Rectal smooth muscle tissue (tissue), 1 donor: Measurements from ENCODE around the gene CEP72.

Experiments used
- H3K27ac ChIP-seq: one replicate; pipeline ENCODE4 v1.7.0; 2013; ENCODE audit warnings: low read depth, low read length, inconsistent platforms
- H3K27me3 ChIP-seq: one replicate; pipeline ENCODE4 v1.7.0; 2013; ENCODE audit warnings: low read length; ENCODE audit not compliant: control insufficient read depth, insufficient read depth
- H3K36me3 ChIP-seq: one replicate; pipeline ENCODE4 v1.7.0; 2013; ENCODE audit warnings: low read length; ENCODE audit not compliant: control insufficient read depth, insufficient read depth
- H3K4me1 ChIP-seq: one replicate; pipeline ENCODE4 v1.7.0; 2013; ENCODE audit warnings: low read length; ENCODE audit not compliant: control insufficient read depth, insufficient read depth
- H3K4me3 ChIP-seq: one replicate; pipeline ENCODE4 v1.7.0; 2013; ENCODE audit warnings: low read length
- H3K9ac ChIP-seq: one replicate; pipeline ENCODE4 v1.7.0; 2013; ENCODE audit warnings: low read length

Gene CEP72

GRCh38 chr5:651296-652022 lies 39.3 kb downstream of the CEP72 start:
- Histone ChIP-seq H3K4me1 (no peaks in the 10 kb centered on the region), H3K27ac (no peak overlapping the region), H3K4me3 (no peak overlapping the region), H3K27me3 (no peaks in the 10 kb centered on the region), H3K9ac (no peak overlapping the region), H3K36me3 (peaks cover 6% of the 10 kb centered on the region)

- Histone ChIP-seq H3K27me3 (no peaks in the 10 kb centered on the region), H3K4me1 (no peaks in the 10 kb centered on the region), H3K27ac (no peak overlapping the region), H3K36me3 (peaks cover 4% of the 10 kb centered on the region), H3K4me3 (no peak overlapping the region), H3K9ac (no peak overlapping the region)
Observed at GRCh38 chr5:652023-652515, 39.9 kb downstream of the CEP72 start.

- Histone ChIP-seq H3K4me3 (no peak overlapping the region), H3K27me3 (no peaks in the 10 kb centered on the region), H3K27ac (no peak overlapping the region), H3K4me1 (no peaks in the 10 kb centered on the region), H3K36me3 (peaks cover 6% of the 10 kb centered on the region), H3K9ac (no peak overlapping the region)
Observed at GRCh38 chr5:652773-653350, 40.7 kb downstream of the CEP72 start.

- peaks cover 4% of the 10 kb centered on the region for H3K36me3 ChIP-seq
- no peak overlapping the region for H3K9ac ChIP-seq
- no peak overlapping the region for H3K4me3 ChIP-seq
- no peaks in the 10 kb centered on the region for H3K27me3 ChIP-seq
- H3K4me1 ChIP-seq: no peaks in the 10 kb centered on the region
- no peak overlapping the region for H3K27ac ChIP-seq
Observed at GRCh38 chr5:654071-654778, 42.1 kb downstream of the CEP72 start.

GRCh38 chr5:655406-655805 lies 43.3 kb downstream of the CEP72 start:
- Histone ChIP-seq H3K4me1 (no peaks in the 10 kb centered on the region), H3K4me3 (no peak overlapping the region), H3K27me3 (no peaks in the 10 kb centered on the region), H3K36me3 (peaks cover 4% of the 10 kb centered on the region), H3K9ac (no peak overlapping the region), H3K27ac (no peak overlapping the region)

GRCh38 chr5:657570-657969 lies 45.4 kb downstream of the CEP72 start:
- no peak overlapping the region for H3K27ac ChIP-seq
- no peak overlapping the region for H3K9ac ChIP-seq
- peaks cover 6% of the 10 kb centered on the region for H3K36me3 ChIP-seq
- H3K27me3 ChIP-seq: no peaks in the 10 kb centered on the region
- no peak overlapping the region for H3K4me3 ChIP-seq
- no peaks in the 10 kb centered on the region for H3K4me1 ChIP-seq

- H3K27ac ChIP-seq: no peak overlapping the region
- no peaks in the 10 kb centered on the region for H3K27me3 ChIP-seq
Observed at GRCh38 chr5:658103-658502, 46.0 kb downstream of the CEP72 start.

GRCh38 chr5:659496-660263 lies 47.5 kb downstream of the CEP72 start:
- peaks cover 8% of the 10 kb centered on the region for H3K36me3 ChIP-seq
- no peak overlapping the region for H3K4me3 ChIP-seq
- H3K27ac ChIP-seq: no peak overlapping the region
- no peak overlapping the region for H3K9ac ChIP-seq
- no peaks in the 10 kb centered on the region for H3K4me1 ChIP-seq
- no peaks in the 10 kb centered on the region for H3K27me3 ChIP-seq

More at GRCh38 chr5:658103-658502, 46.0 kb downstream of the CEP72 start:
- Histone ChIP-seq H3K4me1 (no peaks in the 10 kb centered on the region), H3K4me3 (no peak overlapping the region), H3K36me3 (peaks cover 6% of the 10 kb centered on the region), H3K9ac (no peak overlapping the region)

GRCh38 chr5:660491-661030 lies 48.4 kb downstream of the CEP72 start:
- peaks cover 9% of the 10 kb centered on the region for H3K36me3 ChIP-seq
- no peak overlapping the region for H3K27ac ChIP-seq
- no peak overlapping the region for H3K9ac ChIP-seq
- H3K27me3 ChIP-seq: no peaks in the 10 kb centered on the region
- no peaks in the 10 kb centered on the region for H3K4me1 ChIP-seq
- H3K4me3 ChIP-seq: no peak overlapping the region

- Histone ChIP-seq H3K27me3 (no peaks in the 10 kb centered on the region), H3K4me3 (no peak overlapping the region), H3K36me3 (peaks cover 9% of the 10 kb centered on the region), H3K27ac (no peak overlapping the region), H3K9ac (no peak overlapping the region), H3K4me1 (no peaks in the 10 kb centered on the region)
Observed at GRCh38 chr5:661891-662750, 50.0 kb downstream of the CEP72 start.

GRCh38 chr5:662751-663435 lies 50.8 kb downstream of the CEP72 start:
- Histone ChIP-seq H3K27ac (no peak overlapping the region), H3K36me3 (peaks cover 5% of the 10 kb centered on the region), H3K9ac (no peak overlapping the region), H3K27me3 (no peaks in the 10 kb centered on the region), H3K4me1 (no peaks in the 10 kb centered on the region), H3K4me3 (no peak overlapping the region)
